DMS 273 (cell line): ENCODE data around the gene DBN1.

Experiments
- DNase-seq: peaks from one replicate; lab custom pipeline; 2025; ENCODE audit not compliant: unreplicated experiment; lab: John Stamatoyannopoulos, UW

DBN1 gene

GRCh38 chr5:177473443-177474001, at the start of gene DBN1:
Gene DBN1, minus strand, starts transcription at chr5:177473634. Its CDS starts 113 bp downstream, at chr5:177473521.
- peak; percentile 86 for DNase-seq

- DNase-seq: peak; percentile 62
Measured at GRCh38 chr5:177520916-177521513, 47.6 kb upstream of the DBN1 start.

GRCh38 chr5:177520271-177520670, 46.8 kb upstream of the DBN1 start:
- DNase-seq: no peak

GRCh38 chr5:177519463-177520235, 46.2 kb upstream of the DBN1 start:
- no peak for DNase-seq

DNA sequence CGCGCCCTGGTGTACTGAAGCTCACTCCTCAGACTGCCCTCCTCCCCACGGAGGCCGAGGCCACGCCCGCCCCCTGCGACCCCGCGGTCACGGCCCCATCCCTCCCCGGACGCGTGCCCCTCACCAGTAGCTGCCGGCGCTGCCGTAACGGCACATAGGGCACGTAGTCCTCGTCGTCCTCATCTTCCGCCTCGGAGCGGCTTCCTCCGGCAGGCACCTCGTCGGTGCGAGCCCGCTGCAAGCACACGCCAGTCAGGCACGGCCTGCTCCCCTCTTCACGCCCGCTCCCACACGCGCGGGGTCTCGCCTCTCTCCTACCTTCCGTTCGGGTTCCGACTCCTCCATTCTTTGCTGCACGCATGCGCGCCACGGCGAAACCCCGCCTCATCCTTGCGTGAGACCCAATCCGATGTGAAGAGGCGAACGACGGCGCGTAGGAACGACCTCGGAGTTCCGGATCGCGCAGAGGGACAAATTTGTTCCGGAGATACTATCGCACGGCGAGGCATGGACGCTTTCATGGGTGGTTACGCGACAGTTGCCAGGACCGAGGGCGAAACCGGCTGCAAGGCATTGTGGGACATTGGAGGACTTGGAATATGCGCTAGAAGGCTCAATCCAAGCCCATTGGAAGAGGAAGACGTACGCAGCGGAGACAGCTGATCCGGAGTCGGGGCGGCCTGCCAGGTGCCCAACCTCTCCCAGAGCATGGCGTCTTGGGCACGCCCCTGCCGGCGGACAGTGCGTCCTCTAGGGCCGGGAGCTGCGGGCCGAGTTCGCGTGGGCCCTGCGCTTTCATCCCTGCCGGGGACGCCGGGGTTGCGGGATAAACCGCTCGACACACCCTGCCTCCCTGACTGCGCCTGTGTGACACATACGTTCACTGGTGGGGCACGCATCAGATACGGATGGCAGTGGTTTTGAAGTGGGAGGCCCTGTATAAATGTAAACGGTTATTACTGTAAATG, 43.5 kb upstream of the DBN1 start, which contains the start of gene DDX41:
TSS of gene DDX41 (minus strand) at position 361 of the 968 bp plus-strand sequence. CDS start at position 345, 16 bp downstream.
- DNase-seq: peak; percentile 99

DNA sequence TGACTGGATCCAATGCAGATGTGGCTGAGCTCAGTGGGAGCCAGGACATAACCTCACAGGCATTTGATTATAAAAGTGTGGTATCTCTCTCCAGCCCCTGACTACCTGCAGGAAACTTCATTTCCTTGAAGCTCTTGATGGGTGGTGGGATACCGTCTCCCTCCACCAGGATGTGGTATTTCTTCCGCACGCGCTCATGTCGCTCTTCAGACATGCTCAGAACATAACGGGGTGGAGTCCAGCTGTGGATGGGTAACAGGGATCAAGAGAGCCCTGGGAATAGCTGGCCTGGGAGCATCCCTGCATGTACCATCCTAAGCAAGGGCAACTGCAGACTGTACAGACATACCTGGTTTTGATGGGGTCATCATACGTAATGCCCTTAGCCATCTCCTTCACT, 42.1 kb upstream of the DBN1 start:
- DNase-seq: no peak

GRCh38 chr5:177514541-177514940, 41.1 kb upstream of the DBN1 start:
- no peak for DNase-seq

GRCh38 chr5:177513500-177513899, 40.1 kb upstream of the DBN1 start:
- DNase-seq: no peak

GRCh38 chr5:177512736-177513380, 39.4 kb upstream of the DBN1 start:
- DNase-seq: no peak

GRCh38 chr5:177511796-177512675, 38.6 kb upstream of the DBN1 start:
- no peak for DNase-seq

- DNase-seq: no peak
Measured at GRCh38 chr5:177511181-177511580, 37.7 kb upstream of the DBN1 start.

GRCh38 chr5:177510567-177511053, 37.2 kb upstream of the DBN1 start:
- no peak for DNase-seq

GRCh38 chr5:177509991-177510566, 36.6 kb upstream of the DBN1 start:
- DNase-seq: no peak

GRCh38 chr5:177509381-177509951, 36.0 kb upstream of the DBN1 start, which contains the start of gene DOK3:
Gene DOK3, minus strand, starts transcription at chr5:177509826. Its CDS starts 286 bp downstream, at chr5:177509540.
- DNase-seq: no peak

DNA sequence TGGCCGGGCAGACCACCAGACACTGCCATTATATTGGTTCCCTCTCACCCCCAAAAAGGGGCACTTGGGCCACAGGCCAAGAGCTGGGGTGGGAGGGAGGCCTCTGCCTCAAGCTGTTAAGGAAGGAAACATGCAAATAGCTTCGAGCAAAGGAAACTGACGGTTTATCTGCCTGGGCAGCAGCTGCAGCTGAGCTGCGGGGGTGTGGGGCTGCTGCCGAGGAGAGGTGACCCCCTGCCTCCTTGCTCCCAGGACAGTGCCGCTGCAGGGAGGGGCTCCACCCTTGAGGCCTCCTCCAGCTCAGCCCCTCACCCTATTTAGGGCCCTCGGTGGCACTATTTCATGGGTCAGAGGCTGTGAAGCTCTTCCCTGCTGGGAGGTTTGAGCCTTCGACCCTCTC, 35.4 kb upstream of the DBN1 start:
- DNase-seq: no peak

GRCh38 chr5:177508221-177508611, 34.8 kb upstream of the DBN1 start:
- no peak for DNase-seq

DNA sequence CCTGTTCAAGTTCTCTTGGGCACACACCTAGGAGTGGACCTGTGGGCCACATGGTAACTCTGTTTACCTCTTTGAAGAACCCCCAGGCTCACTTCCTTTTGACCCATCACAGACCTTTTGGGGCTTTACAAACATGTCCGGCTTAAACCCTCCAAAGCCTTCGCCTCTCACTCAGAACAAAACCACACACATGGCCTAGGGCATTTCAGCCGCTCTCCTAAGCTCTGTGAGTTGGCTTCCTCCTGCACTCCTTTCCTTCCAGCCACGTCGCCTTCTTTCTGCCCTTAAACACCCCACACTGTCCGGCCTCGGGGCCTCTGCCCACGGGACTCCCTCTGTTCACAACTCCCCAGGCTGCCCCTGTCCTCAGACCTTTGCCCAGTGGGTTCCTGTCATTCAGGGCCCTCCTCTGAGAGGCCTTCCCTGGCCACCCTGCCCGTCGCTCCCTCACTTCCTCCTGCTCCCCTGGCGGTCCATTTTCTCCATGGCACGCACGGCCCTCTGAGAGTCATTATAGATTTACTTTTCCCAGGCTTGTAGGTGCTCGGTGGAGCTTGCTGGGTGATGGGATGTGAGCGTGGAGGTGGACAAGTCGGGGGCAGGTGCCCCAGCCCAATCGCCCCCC, 34.3 kb upstream of the DBN1 start:
- DNase-seq: no peak

DNA sequence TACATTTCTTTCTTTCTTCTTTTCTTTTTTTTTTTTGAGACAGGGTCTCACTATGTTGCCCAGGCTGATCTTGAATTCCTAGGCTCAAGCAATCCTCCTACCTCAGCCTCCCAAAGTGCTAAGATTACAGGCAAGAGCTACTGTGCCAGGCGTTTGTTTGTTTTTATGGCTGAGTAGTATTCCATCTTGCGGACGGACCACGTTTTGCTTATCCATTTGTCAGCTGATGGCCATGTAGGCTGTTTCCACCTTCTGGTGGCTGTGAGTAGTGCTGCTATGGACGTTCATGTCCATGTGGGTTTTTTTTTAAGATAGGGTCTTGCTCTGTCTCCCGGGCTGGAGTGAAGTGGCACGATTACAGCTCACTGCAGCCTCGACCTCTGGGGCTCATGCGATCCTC, 33.7 kb upstream of the DBN1 start:
- DNase-seq: peak; percentile 46
